Measurements from ENCODE around the gene NME4.
"Not testable (repeated sequence)": the region's sequence is repeated elsewhere in the genome, so short reads cannot be mapped to it uniquely, and the experiment has no call there.

The NME4 gene

GRCh38 chr16:400061-400591 lies 3.1 kb downstream of the NME4 start:
- FAIRE-seq: no peak

GRCh38 chr16:401468-402348 lies 4.7 kb downstream of the NME4 start, which contains the start of gene DECR2:
Gene DECR2 (plus strand): TSS chr16:401885. CDS start chr16:401964, 79 bp downstream.
- FAIRE-seq: no peak

- FAIRE-seq: no peak
Measured at GRCh38 chr16:404971-405486, 8.0 kb downstream of the NME4 start.

GRCh38 chr16:405548-406506 lies 8.8 kb downstream of the NME4 start:
- no peak for FAIRE-seq

GRCh38 chr16:407253-407652 lies 10.3 kb downstream of the NME4 start:
- FAIRE-seq: no peak

GRCh38 chr16:410516-411178 lies 13.6 kb downstream of the NME4 start:
- no peak for FAIRE-seq

- no peak for FAIRE-seq
Measured at GRCh38 chr16:411576-412265, 14.7 kb downstream of the NME4 start.

GRCh38 chr16:414395-415169 lies 17.6 kb downstream of the NME4 start:
- no peak for FAIRE-seq

- FAIRE-seq: not testable (repeated sequence)
Measured at GRCh38 chr16:415170-415498, 18.1 kb downstream of the NME4 start.

- FAIRE-seq: not testable (repeated sequence)
Measured at GRCh38 chr16:422179-422578, 25.2 kb downstream of the NME4 start.

GRCh38 chr16:424033-424622 lies 27.1 kb downstream of the NME4 start:
- FAIRE-seq: no peak

GRCh38 chr16:424623-425081 lies 27.7 kb downstream of the NME4 start:
- no peak for FAIRE-seq

GRCh38 chr16:425082-425718 lies 28.2 kb downstream of the NME4 start, which contains the start of gene RAB11FIP3:
Gene RAB11FIP3 (plus strand): TSS chr16:425649. CDS start chr16:426007, 358 bp downstream.
- FAIRE-seq: no peak

- no peak for FAIRE-seq
Measured at GRCh38 chr16:425740-426114, 28.7 kb downstream of the NME4 start.

- no peak for FAIRE-seq
Measured at GRCh38 chr16:426115-426905, 29.3 kb downstream of the NME4 start.

- FAIRE-seq: no peak
Measured at GRCh38 chr16:426906-427249, 29.9 kb downstream of the NME4 start.

GRCh38 chr16:427250-427649 lies 30.3 kb downstream of the NME4 start:
- no peak for FAIRE-seq

GRCh38 chr16:430904-431303 lies 33.9 kb downstream of the NME4 start:
- no peak for FAIRE-seq

- no peak for FAIRE-seq
Measured at GRCh38 chr16:440627-441026, 43.6 kb downstream of the NME4 start.
